Hepatocyte (in vitro differentiated cells): Measurements from ENCODE around the gene DIP2C. TPM values are rescaled to one million over a fixed set of nuclear protein-coding genes. Genes with fewer than 3 reads are reported as not detected.
A peak's percentile ranks its signal among the peaks of the same experiment; 100 is the strongest.

Experiments
- DNase-seq: peaks from one replicate; pipeline ENCODE4 v3.0.0-alpha.2; 2016; ENCODE audit warnings: low spot score
- H2AFZ ChIP-seq: fragments of 200-600 bp; sonication (generic); 2 replicates; pipeline ENCODE4 v1.6.0; 2016; ENCODE audit warnings: antibody characterized with exemption, mild to moderate bottlenecking
- H3K27ac ChIP-seq: fragments of 200-600 bp; sonication (generic); 2 replicates; pipeline ENCODE4 v1.5.1; 2016; ENCODE audit warnings: mild to moderate bottlenecking
- H3K27me3 ChIP-seq: fragments of 200-600 bp; sonication (generic); 2 replicates; pipeline ENCODE4 v1.6.1; 2016
- H3K36me3 ChIP-seq: fragments of 200-600 bp; sonication (generic); replicated peaks from 2 replicates; pipeline ENCODE4 v1.5.1; 2016; ENCODE audit warnings: low read depth; ENCODE audit not compliant: insufficient read depth
- H3K4me1 ChIP-seq: fragments of 200-600 bp; sonication (generic); 2 replicates; pipeline ENCODE4 v1.5.1; 2016; ENCODE audit warnings: mild to moderate bottlenecking, moderate library complexity; ENCODE audit not compliant: insufficient read depth
- H3K4me2 ChIP-seq: fragments of 200-600 bp; sonication (generic); 2 replicates; pipeline ENCODE4 v1.6.0; 2016
- H3K4me3 ChIP-seq: fragments of 200-600 bp; sonication (generic); 2 replicates; pipeline ENCODE4 v1.5.1; 2016; ENCODE audit warnings: mild to moderate bottlenecking
- H3K79me2 ChIP-seq: fragments of 200-600 bp; sonication (generic); 2 replicates; pipeline ENCODE4 v1.6.0; 2017; ENCODE audit warnings: mild to moderate bottlenecking
- H3K9me2 ChIP-seq: fragments of 200-600 bp; sonication (generic); replicated peaks from 2 replicates; pipeline ENCODE4 v1.6.0; 2017; ENCODE audit warnings: mild to moderate bottlenecking; ENCODE audit not compliant: insufficient read depth
- H3K9me3 ChIP-seq: fragments of 200-600 bp; sonication (generic); 2 replicates; pipeline ENCODE4 v1.5.1; 2016; ENCODE audit warnings: low read depth, mild to moderate bottlenecking
- H4K20me1 ChIP-seq: fragments of 200-600 bp; sonication (generic); 2 replicates; pipeline ENCODE4 v1.6.0; 2016; ENCODE audit warnings: mild to moderate bottlenecking; ENCODE audit not compliant: insufficient read depth, poor library complexity, severe bottlenecking
- CTCF ChIP-seq: fragments of 200-600 bp; sonication (generic); IDR thresholded peaks from 2 replicates; pipeline ENCODE4 v1.5.1; 2016; ENCODE audit warnings: antibody characterized with exemption, mild to moderate bottlenecking; ENCODE audit not compliant: poor library complexity
- EZH2 ChIP-seq: fragments of 200-600 bp; sonication (generic); IDR thresholded peaks from 2 replicates; pipeline ENCODE4 v1.6.1; 2016; ENCODE audit warnings: antibody characterized with exemption, mild to moderate bottlenecking, borderline replicate concordance
- EZH2phosphoT487 ChIP-seq: fragments of 200-600 bp; sonication (generic); IDR thresholded peaks from one replicate; pipeline ENCODE4 v1.6.1; 2018; ENCODE audit warnings: antibody characterized with exemption, mild to moderate bottlenecking, low read depth, moderate library complexity; ENCODE audit not compliant: unreplicated experiment, severe bottlenecking
- WGBS: methylation state at CpG from one replicate; pipeline ENCODE4 v1.1.6; 2016; ENCODE audit warnings: low lambda C conversion rate; ENCODE audit errors: missing lambda C conversion rate; 5-methylcytosine and 5-hydroxymethylcytosine counted together
- polyA plus RNA-seq: library from polyadenylated mRNA; unstranded; fragments of >200 nt; fragmentation: Nextera tagmentation; extraction: Ambion mirVana; gene quantifications from 2 replicates; pipeline ENCODE4 v1.2.1, GENCODE V29; 2016
- total RNA-seq: library from RNA; depleted of rRNA; stranded (reverse); fragments of >200 nt; gene quantifications from 2 replicates; pipeline ENCODE4 v1.2.3, GENCODE V29; 2014

DIP2C gene
- total and polyA plus RNA-seq, 2 experiments from 2014 or later, result 11.1 to 12.8 TPM

- TF ChIP-seq EZH2, result no peak
- no peak for TF ChIP-seq EZH2phosphoT487
- no peak for TF ChIP-seq CTCF
- WGBS, result 91% methylated on average over 23 of the region's 23 CpGs
Measured at GRCh38 chr10:644076-644942, 45.2 kb downstream of the DIP2C start.

GRCh38 chr10:642186-642890 lies 47.1 kb downstream of the DIP2C start:
- no peaks in the 10 kb centered on the region for H3K4me1 ChIP-seq
- no peaks in the 10 kb centered on the region for H3K9me3 ChIP-seq
- TF ChIP-seq EZH2phosphoT487 (no peak), EZH2 (no peak), CTCF (no peak)
- H3K27ac ChIP-seq, result peak overlapping the region; percentile 58
- H4K20me1 ChIP-seq, result peaks cover 26% of the 10 kb centered on the region
- H3K9me2 ChIP-seq, result no peaks in the 10 kb centered on the region
- H3K4me2 ChIP-seq, result no peak overlapping the region
- 92% methylated on average over 16 of the region's 16 CpGs for WGBS
- no peak overlapping the region for H3K4me3 ChIP-seq
- DNase-seq, result peak; percentile 63
- no peaks in the 10 kb centered on the region for H3K36me3 ChIP-seq
- no peak overlapping the region for H2AFZ ChIP-seq
- peaks cover 78% of the 10 kb centered on the region for H3K79me2 ChIP-seq
- no peaks in the 10 kb centered on the region for H3K27me3 ChIP-seq

More at GRCh38 chr10:644076-644942, 45.2 kb downstream of the DIP2C start:
- Histone ChIP-seq H3K4me2 (no peak overlapping the region), H3K27ac (no peak overlapping the region), H3K36me3 (no peaks in the 10 kb centered on the region), H2AFZ (no peak overlapping the region), H3K4me1 (peaks cover 3% of the 10 kb centered on the region), H4K20me1 (peaks cover 14% of the 10 kb centered on the region), H3K79me2 (peaks cover 79% of the 10 kb centered on the region), H3K4me3 (no peak overlapping the region), H3K27me3 (no peaks in the 10 kb centered on the region), H3K9me3 (no peaks in the 10 kb centered on the region), H3K9me2 (no peaks in the 10 kb centered on the region)
- no peak for DNase-seq

GRCh38 chr10:641149-642010 lies 48.1 kb downstream of the DIP2C start:
- H2AFZ ChIP-seq, result no peak overlapping the region
- H3K4me1 ChIP-seq, result peaks cover 5% of the 10 kb centered on the region
- no peak for TF ChIP-seq EZH2phosphoT487
- no peak for TF ChIP-seq CTCF
- TF ChIP-seq EZH2, result no peak
- H3K9me2 ChIP-seq, result no peaks in the 10 kb centered on the region
- no peak for DNase-seq
- no peaks in the 10 kb centered on the region for H3K36me3 ChIP-seq
- H3K27ac ChIP-seq, result no peak overlapping the region
- H3K4me2 ChIP-seq, result no peak overlapping the region
- H4K20me1 ChIP-seq, result peaks cover 31% of the 10 kb centered on the region
- no peaks in the 10 kb centered on the region for H3K27me3 ChIP-seq
- H3K9me3 ChIP-seq, result no peaks in the 10 kb centered on the region
- H3K79me2 ChIP-seq, result peaks cover 80% of the 10 kb centered on the region
- H3K4me3 ChIP-seq, result no peak overlapping the region
- 96% methylated on average over 21 of the region's 21 CpGs for WGBS
